Transverse colon (tissue), 4 donors: ENCODE results near the gene ZNF423.

Experiments used
- CTCF ChIP-seq, 5 experiments: fragments of 200-600 bp in 3 of 5; fragments of 450-650 bp in 2 of 5; sonication (generic) in 3 of 5; IDR thresholded peaks; 1 replicate in 2 of 5; 2 replicates in 3 of 5; pipeline ENCODE4 v1.5.1; 2016 to 2017; ENCODE audit warnings: antibody characterized with exemption in 5 of 5, inconsistent platforms in 3 of 5, mild to moderate bottlenecking in 2 of 5, moderate library complexity in 1 of 5
- EP300 ChIP-seq: sonication (generic); formaldehyde crosslinking; IDR thresholded peaks from one replicate; pipeline ENCODE4 v1.6.1; 2017; ENCODE audit warnings: antibody characterized with exemption, low read depth
- POLR2A ChIP-seq: fragments of 450-650 bp; IDR thresholded peaks from one replicate; pipeline ENCODE4 v1.6.1; 2016; ENCODE audit warnings: antibody characterized with exemption, mild to moderate bottlenecking, moderate library complexity
- POLR2AphosphoS5 ChIP-seq, 3 donors: sonication (generic); formaldehyde crosslinking; IDR thresholded peaks; one replicate each; pipeline ENCODE4 v1.6.1; 2016; ENCODE audit warnings: antibody characterized with exemption in 3 of 3

GRCh38 chr16:49776734-49777133, 79.2 kb downstream of the ZNF423 start:
- TF ChIP-seq CTCF (IDR thresholded peaks at IDR 0.05) (no peak), POLR2AphosphoS5 (IDR thresholded peaks at IDR 0.05) (no peak), POLR2A (no peak), EP300 (no peak)
